MG63 (cell line): ENCODE data around the gene AGTRAP. TPM values are rescaled to one million over a fixed set of nuclear protein-coding genes. Genes with fewer than 3 reads are reported as not detected.

Experiments
- DNase-seq: peaks from one replicate; pipeline ENCODE4 v3.0.0-alpha.2; 2020
- H3K27me3 ChIP-seq: fragments of 250-450 bp; sonication (Bioruptor Pico); 2 replicates; pipeline ENCODE4 v1.5.1; 2020; ENCODE audit warnings: mild to moderate bottlenecking, moderate library complexity
- H3K36me3 ChIP-seq: fragments of 250-450 bp; sonication (Bioruptor Pico); 2 replicates; pipeline ENCODE4 v1.5.1; 2020; ENCODE audit warnings: mild to moderate bottlenecking, moderate library complexity
- H3K4me3 ChIP-seq: fragments of 250-450 bp; sonication (Bioruptor Pico); 2 replicates; pipeline ENCODE4 v1.5.1; 2020; ENCODE audit warnings: mild to moderate bottlenecking, moderate library complexity
- H3K9me3 ChIP-seq: fragments of 250-450 bp; sonication (Bioruptor Pico); 2 replicates; pipeline ENCODE4 v1.5.1; 2020; ENCODE audit warnings: mild to moderate bottlenecking, moderate library complexity
- total RNA-seq: library from RNA; depleted of rRNA; stranded (reverse); fragments of >200 nt; shearing (Covaris generic); gene quantifications from 2 replicates; pipeline ENCODE4 v1.2.3, GENCODE V29; 2014; ENCODE audit warnings: low replicate concordance; rRNA removed

The AGTRAP gene
- total RNA-seq, result 43.5 and 53.7 TPM in 2 replicates

DNA sequence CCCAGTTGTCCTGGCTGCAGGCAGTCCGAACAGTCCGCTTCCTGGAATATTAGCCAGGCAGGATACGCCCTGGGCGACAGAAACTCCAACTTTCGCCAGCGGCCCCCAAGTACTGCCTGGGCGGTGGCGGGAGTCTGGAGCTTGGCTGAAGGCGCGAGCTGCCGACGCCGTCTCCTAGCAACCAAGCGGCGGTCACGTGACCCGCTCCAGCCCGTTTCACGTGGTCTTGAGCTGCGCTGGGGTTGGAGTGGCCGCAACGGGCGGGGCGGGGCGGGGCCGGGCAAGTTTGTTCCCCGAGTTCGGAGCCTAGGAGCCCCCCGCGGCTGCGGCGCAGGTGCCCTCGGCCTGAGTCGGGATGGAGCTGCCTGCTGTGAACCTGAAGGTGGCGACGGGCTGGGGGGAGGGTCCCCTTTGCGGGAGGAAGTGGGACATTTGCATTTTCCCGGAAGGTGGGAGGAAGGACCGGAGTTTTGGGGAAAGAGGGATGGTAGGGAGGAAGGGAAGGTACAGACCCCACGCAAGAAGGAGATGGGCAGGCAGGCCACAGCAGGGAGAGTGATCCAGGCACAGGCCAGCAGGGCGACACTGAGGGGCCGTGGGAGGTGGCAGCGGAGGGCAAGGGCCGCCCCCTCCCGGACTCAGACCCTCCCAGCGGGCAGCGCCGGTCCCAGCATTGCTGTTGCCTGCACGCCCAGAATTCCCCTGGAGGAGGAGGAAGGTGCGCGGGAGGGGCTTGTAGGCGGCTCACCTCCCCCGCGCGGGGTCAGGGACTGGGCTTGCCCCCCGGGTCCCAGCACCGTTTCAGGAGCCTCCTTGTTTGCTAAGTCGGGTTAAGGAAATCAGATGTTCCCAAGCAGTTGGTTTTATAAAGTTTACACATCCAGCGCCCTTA is at the start of gene AGTRAP:
TSS of gene AGTRAP (plus strand) at position 283 of the 892 bp plus-strand sequence. CDS start at position 356, 73 bp downstream.
- DNase-seq, result peak; percentile 92
- H3K9me3 ChIP-seq, result no peaks in the 10 kb centered on the region
- no peaks in the 10 kb centered on the region for H3K27me3 ChIP-seq
- H3K4me3 ChIP-seq, result peak within 1 kb of the TSS; percentile 82
- H3K36me3 ChIP-seq, result no peaks in the 10 kb centered on the region

GRCh38 chr1:11688506-11688905 is 47.4 kb upstream of the AGTRAP start:
- Histone ChIP-seq H3K36me3 (no peaks in the 10 kb centered on the region), H3K4me3 (no peak overlapping the region), H3K27me3 (peaks cover 8% of the 10 kb centered on the region), H3K9me3 (no peaks in the 10 kb centered on the region)
- DNase-seq, result no peak

GRCh38 chr1:11690397-11691301 is 45.3 kb upstream of the AGTRAP start:
- Histone ChIP-seq H3K27me3 (peaks cover 8% of the 10 kb centered on the region), H3K9me3 (no peaks in the 10 kb centered on the region), H3K4me3 (no peak overlapping the region), H3K36me3 (no peaks in the 10 kb centered on the region)
- no peak for DNase-seq

DNA sequence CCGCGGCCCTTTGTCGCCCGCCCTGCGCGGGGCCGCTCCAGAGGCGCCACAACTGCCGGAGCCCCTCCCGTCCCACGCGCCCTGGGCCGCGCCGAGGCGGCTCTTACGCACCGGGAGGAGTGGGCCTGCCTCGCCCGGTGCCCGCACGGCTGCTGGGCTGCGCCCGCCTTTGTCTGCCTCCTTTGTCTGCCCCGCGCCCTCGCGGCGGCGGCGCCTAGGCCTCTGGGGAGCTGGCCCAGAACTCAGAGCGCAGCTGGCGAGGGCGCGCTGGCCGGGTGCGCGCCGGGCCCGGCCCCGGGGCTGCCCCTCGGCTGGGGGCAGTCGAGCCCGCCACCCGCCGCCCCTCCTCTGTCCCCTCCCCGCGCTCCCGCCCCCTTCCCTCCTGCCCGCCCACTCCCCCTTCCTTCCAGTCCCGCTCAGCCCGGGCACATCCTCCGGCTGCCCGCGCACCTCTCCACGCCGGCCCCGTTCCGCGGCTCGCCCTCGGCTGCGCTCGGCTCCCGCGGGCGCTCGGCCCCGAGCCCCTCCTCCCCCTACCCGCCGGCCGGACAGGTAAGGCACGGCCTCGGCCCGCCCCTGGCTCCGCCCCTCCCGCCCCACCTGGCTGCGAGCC is 44.5 kb upstream of the AGTRAP start, which contains the start of gene DRAXIN:
TSS of gene DRAXIN (plus strand) at position 409 of the 613 bp plus-strand sequence. CDS start 14,549 bp downstream, outside the sequence.
- peaks cover 8% of the 10 kb centered on the region for H3K27me3 ChIP-seq
- H3K36me3 ChIP-seq, result no peaks in the 10 kb centered on the region
- H3K9me3 ChIP-seq, result no peaks in the 10 kb centered on the region
- DNase-seq, result peak; percentile 18
- no peak within 1 kb of the TSS for H3K4me3 ChIP-seq

DNA sequence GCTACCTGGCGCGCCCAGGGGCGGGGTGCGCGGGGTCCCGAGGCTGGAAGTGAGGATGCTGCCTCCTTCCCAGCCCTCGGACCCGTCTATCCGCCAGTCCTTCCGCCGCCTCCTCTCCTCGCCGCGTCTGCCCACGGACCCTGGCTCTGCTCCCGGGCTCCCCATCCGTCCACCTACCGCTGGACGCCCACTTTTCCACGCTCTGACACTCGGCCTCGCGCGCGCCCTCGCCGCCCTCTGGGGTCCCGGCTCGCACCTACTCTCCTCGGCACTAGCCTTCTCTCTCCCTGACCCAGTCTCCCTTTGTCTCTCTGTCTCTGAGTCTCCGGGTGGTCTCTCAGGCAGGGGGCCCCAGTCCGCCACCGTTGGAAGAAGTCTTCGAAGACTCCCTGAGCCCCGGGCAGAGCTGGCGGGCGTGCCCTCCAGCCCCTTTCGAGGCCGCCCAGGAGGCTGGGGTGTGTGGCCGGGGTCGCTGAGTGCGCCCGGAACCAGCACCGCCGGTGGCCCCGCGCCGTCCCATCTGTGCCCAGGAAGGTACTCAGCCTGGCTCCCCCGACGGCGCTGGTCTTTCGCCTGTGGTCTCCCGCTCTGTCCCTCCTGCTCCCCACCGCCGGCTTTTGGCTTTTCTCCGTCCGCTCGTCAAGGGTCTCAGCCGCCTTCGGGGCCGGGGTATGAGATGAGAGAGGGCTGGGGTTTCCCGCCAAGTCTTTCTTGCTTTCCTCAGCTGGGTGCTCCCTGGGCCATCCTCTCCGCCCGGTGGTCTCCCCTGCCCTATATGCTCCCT is 43.8 kb upstream of the AGTRAP start:
- H3K9me3 ChIP-seq, result no peaks in the 10 kb centered on the region
- no peak for DNase-seq
- no peak overlapping the region for H3K4me3 ChIP-seq
- H3K27me3 ChIP-seq, result peaks cover 8% of the 10 kb centered on the region
- no peaks in the 10 kb centered on the region for H3K36me3 ChIP-seq

DNA sequence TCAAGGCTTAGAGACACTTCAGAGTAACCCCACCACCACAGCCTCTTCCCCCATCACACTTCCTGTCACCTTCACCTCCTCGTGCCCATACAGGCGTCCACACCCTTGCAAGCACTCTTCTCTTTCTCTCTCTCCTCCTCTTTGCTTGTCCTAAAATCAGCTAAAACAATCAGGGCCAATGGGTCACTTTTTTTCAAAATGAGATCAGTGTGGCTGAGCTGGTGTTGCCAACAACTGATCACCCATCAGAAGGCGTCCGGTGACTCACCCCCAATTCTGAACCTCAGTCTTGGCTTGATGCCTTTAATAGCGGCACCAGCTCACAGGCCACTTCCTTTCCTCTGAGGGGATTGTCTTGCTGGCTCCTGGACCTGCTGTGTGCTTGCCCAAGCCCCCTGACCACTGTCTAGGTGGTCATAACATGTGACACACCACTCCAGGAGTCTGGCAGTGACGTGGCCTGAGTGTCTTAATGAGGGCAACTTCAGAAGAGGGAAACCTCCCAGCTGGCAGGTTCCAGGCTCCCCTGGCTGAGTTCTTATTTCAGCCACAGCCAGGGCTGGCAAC is 42.8 kb upstream of the AGTRAP start:
- Histone ChIP-seq H3K9me3 (no peaks in the 10 kb centered on the region), H3K36me3 (no peaks in the 10 kb centered on the region), H3K27me3 (peaks cover 8% of the 10 kb centered on the region), H3K4me3 (no peak overlapping the region)
- peak; percentile 92 for DNase-seq

- peaks cover 8% of the 10 kb centered on the region for H3K27me3 ChIP-seq
- H3K36me3 ChIP-seq, result no peaks in the 10 kb centered on the region
- DNase-seq, result no peak
- H3K9me3 ChIP-seq, result no peaks in the 10 kb centered on the region
- H3K4me3 ChIP-seq, result no peak overlapping the region
Observed at GRCh38 chr1:11693917-11694316, 42.0 kb upstream of the AGTRAP start.

DNA sequence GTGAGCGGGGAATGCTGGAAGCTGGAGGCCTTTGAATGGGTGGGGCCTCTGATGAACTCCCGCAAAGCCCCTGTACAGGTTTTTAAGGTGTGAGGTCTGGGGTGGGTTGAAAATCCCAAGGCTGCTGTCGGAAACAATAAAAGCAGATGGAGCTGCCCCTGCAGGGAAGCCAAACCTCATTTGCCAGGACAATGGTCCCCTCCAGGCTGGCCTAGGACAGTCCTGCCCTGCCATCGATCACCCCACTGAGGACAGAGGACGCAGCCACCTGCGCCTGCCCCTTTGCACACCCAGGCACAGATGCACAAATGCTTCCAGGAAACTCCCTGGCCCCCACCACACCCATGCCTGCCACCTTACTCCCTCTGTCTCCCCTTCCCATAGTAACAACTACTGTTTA is 40.1 kb upstream of the AGTRAP start:
- peaks cover 8% of the 10 kb centered on the region for H3K27me3 ChIP-seq
- no peak overlapping the region for H3K4me3 ChIP-seq
- no peaks in the 10 kb centered on the region for H3K9me3 ChIP-seq
- no peak for DNase-seq
- no peaks in the 10 kb centered on the region for H3K36me3 ChIP-seq

DNA sequence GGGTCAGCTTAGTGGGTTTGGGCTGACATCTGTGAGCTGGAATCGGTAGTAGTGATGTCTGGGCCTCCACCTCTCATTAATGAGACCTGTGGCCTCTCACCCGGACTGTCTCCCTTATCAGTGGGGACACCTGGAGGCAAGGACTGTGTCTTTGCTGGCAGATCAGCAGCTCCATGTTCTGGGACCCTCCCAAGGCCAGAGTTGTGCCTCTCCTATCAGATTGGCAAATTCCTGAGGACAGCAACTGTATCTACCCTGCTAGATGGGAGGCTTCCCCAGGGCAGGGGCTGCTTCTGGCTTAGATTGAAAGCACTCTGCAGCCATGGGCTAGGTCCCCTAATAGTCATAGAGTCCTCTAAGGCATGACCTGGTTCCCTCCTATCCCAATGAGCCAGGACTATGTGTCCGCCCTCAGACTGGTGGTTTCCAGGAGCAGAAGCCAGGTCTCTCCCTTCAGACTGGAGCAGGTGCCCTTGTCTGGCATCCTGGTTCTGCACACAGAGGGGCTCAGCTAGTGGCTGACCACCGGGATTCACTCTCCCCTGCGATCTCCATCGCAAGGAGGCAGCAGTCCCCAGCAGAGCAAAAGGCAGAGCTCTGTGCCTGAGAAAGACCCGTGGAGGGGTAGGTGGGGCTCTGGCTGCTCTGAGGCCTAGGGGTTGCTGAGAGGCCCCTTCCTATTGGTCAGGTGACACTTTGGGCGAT is 38.6 kb upstream of the AGTRAP start:
- H3K4me3 ChIP-seq, result no peak overlapping the region
- no peaks in the 10 kb centered on the region for H3K36me3 ChIP-seq
- no peaks in the 10 kb centered on the region for H3K9me3 ChIP-seq
- H3K27me3 ChIP-seq, result peaks cover 2% of the 10 kb centered on the region
- DNase-seq, result no peak

GRCh38 chr1:11697893-11698210 is 38.1 kb upstream of the AGTRAP start:
- Histone ChIP-seq H3K36me3 (no peaks in the 10 kb centered on the region), H3K27me3 (no peaks in the 10 kb centered on the region), H3K4me3 (no peak overlapping the region), H3K9me3 (no peaks in the 10 kb centered on the region)
- DNase-seq, result no peak

DNA sequence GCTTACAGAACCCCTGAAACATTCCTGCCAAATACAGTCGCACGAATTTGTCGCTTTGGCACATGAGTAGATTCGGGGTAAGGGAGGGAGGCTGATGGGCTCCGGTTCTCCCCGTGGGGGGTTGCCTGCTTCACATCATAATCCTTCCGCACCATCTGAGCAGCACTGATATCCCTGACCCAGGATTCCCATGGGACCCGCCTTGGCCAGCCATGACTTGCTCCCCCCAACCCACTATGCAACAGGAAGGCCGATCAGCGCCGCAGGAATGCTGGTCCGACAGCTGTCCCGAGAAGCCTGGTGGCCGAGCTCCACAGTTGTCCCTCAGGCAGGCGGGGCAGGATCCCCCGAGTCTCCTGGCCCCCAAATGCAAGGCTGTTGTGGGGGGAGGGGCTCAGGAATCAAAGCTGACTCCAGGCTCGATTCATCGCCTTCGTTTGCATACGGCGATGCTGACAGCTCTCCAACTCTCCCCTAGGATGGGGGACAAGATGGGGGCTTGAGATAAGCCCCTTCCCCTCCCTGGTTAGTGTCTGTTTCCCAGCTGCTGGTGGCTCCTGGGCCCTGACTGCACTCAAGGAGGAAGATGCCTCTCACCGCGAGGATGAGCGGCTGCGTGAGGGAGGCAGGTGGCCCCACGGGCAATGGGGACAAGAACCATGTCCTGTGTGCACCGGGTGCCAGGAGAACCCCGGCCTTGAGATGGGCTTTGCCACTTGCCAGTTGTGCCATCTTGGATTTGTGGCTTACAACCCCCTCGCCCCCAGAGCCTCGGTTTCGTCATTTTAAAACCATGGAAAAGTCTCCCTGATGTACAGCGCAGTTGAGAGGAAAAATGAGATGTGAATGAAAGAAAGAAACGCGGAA is 35.1 kb upstream of the AGTRAP start:
- DNase-seq, result no peak
- H3K27me3 ChIP-seq, result no peaks in the 10 kb centered on the region
- no peak overlapping the region for H3K4me3 ChIP-seq
- no peaks in the 10 kb centered on the region for H3K9me3 ChIP-seq
- no peaks in the 10 kb centered on the region for H3K36me3 ChIP-seq

DNA sequence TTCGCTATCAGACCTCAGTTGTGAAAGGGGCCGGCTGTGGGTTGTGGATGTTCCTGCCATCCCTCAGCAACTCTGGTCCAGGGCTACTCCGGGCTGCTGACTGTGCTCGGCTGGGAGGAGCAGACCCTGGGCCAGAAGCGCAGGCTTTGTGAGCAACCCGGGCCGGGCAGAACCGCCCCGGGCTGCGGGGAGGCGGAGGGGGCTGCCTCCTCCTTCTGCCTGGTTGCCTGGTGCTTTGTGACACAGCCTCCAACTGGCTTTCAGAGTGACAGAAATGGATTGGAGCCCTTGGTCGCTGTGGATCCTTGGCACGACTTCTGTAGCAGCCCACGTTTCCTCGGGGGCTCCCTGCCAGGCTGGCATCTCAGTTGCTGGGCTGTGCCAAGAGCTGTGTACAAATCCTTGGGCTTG is 34.4 kb upstream of the AGTRAP start:
- Histone ChIP-seq H3K36me3 (no peaks in the 10 kb centered on the region), H3K9me3 (no peaks in the 10 kb centered on the region), H3K27me3 (no peaks in the 10 kb centered on the region), H3K4me3 (no peak overlapping the region)
- peak; percentile 40 for DNase-seq

DNA sequence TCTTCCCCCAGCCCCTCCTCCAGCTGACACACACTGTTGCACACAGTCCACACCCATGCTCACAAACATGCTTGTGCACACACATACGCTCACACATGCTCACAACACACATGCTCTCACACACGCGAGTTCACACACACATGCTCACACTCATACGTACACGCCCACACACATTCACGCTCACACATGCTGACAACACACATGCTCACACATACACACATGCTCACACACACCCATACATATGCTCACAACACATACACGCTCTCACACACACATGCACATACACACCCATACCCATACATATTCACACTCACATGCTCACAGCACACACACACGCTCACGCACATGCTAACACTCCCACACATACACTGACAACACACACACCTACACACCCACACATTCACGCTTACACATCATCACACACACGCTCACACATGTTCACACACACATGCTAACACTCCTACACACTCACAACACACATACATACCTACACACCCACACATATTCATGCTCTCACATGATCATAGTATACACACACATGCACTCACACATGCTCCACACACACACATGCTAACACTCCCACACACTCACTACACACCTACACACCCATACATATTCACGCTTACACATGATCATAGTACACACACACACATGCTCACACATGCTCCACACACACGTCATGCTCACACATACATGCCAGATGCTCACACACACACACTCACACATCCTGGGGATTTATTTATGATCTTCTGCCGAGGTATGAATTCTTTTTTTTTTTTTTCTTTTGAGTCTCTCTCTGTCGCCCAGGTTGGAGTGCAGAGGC is 33.7 kb upstream of the AGTRAP start:
- Histone ChIP-seq H3K27me3 (no peaks in the 10 kb centered on the region), H3K4me3 (no peak overlapping the region), H3K36me3 (no peaks in the 10 kb centered on the region), H3K9me3 (no peaks in the 10 kb centered on the region)
- no peak for DNase-seq
